Brain microvascular endothelial cell (primary cell): ENCODE results near the gene NID2.

ENCODE experiments used
- DNase-seq: peaks from one replicate; pipeline ENCODE4 v3.0.0-alpha.2; 2020
- H3K27ac ChIP-seq: fragments of 250-450 bp; sonication (Bioruptor Pico); 2 replicates; pipeline ENCODE4 v1.5.1; 2020; ENCODE audit warnings: mild to moderate bottlenecking, moderate library complexity
- H3K27me3 ChIP-seq: fragments of 250-450 bp; sonication (Bioruptor Pico); replicated peaks from 2 replicates; pipeline ENCODE4 v1.5.1; 2020; ENCODE audit warnings: mild to moderate bottlenecking
- H3K36me3 ChIP-seq: fragments of 250-450 bp; sonication (Bioruptor Pico); replicated peaks from 2 replicates; pipeline ENCODE4 v1.5.1; 2020; ENCODE audit warnings: mild to moderate bottlenecking
- H3K4me3 ChIP-seq: 2 replicates; pipeline ENCODE4 v1.5.1; 2011; ENCODE audit warnings: low read depth, mild to moderate bottlenecking, control low read depth, low read length, moderate library complexity
- CTCF ChIP-seq: IDR thresholded peaks from 2 replicates; pipeline ENCODE4 v1.5.1; 2011; ENCODE audit warnings: low read depth, mild to moderate bottlenecking, moderate library complexity, low read length, control low read depth, inconsistent platforms; ENCODE audit errors: missing control alignments
- in situ Hi-C: cut with HindIII; loops from 2 replicates; pipeline ENCODE4 v1.10.0; 2017; ENCODE audit warnings: low sequenced_read_pairs, low pct_ligation_motif_present

NID2 gene

GRCh38 chr14:52068615-52069306 is at the start of gene NID2:
NID2 (minus strand) TSS chr14:52069059; CDS start chr14:52068994, 65 bp downstream.
- peak; percentile 92 for DNase-seq
- Histone ChIP-seq H3K27ac (peak within 1 kb of the TSS; percentile 90), H3K27me3 (no peaks in the 10 kb centered on the region), H3K36me3 (peaks cover 7% of the 10 kb centered on the region), H3K4me3 (peak within 1 kb of the TSS; percentile 91)
- in situ Hi-C loops: no loop called here
- peak; percentile 7 for TF ChIP-seq CTCF

GRCh38 chr14:52117111-52117832 is 48.4 kb upstream of the NID2 start:
- peak; percentile 53 for DNase-seq
- H3K36me3 ChIP-seq: no peaks in the 10 kb centered on the region
- in situ Hi-C loops: no loop called here
- no peaks in the 10 kb centered on the region for H3K27me3 ChIP-seq
- H3K27ac ChIP-seq: peak overlapping the region; percentile 31
- no peak for TF ChIP-seq CTCF
- H3K4me3 ChIP-seq: no peak overlapping the region

GRCh38 chr14:52115286-52115685 is 46.4 kb upstream of the NID2 start:
- H3K36me3 ChIP-seq: no peaks in the 10 kb centered on the region
- no peak overlapping the region for H3K4me3 ChIP-seq
- no peak overlapping the region for H3K27ac ChIP-seq
- no peak for DNase-seq
- TF ChIP-seq CTCF: no peak
- in situ Hi-C loops: no loop called here
- H3K27me3 ChIP-seq: no peaks in the 10 kb centered on the region

- in situ Hi-C loops: no loop called here
These were observed 43.6 kb upstream of the NID2 start for GRCh38 chr14:52112336-52113018.

GRCh38 chr14:52111583-52111982 is 42.7 kb upstream of the NID2 start:
- peak overlapping the region; percentile 83 for H3K27ac ChIP-seq
- TF ChIP-seq CTCF: no peak
- no peaks in the 10 kb centered on the region for H3K36me3 ChIP-seq
- no peak overlapping the region for H3K4me3 ChIP-seq
- DNase-seq: peak; percentile 71
- H3K27me3 ChIP-seq: no peaks in the 10 kb centered on the region
- in situ Hi-C loops: no loop called here

More at GRCh38 chr14:52112336-52113018, 43.6 kb upstream of the NID2 start:
- H3K36me3 ChIP-seq: no peaks in the 10 kb centered on the region
- H3K27me3 ChIP-seq: no peaks in the 10 kb centered on the region
- DNase-seq: peak; percentile 90
- peak overlapping the region; percentile 83 for H3K27ac ChIP-seq
- no peak overlapping the region for H3K4me3 ChIP-seq
- TF ChIP-seq CTCF: no peak
